Panc1 (cell line): ENCODE data around the gene CD4. TPM values are rescaled to one million over a fixed set of nuclear protein-coding genes. Genes with fewer than 3 reads are reported as not detected.

Source experiments
- ATAC-seq: fragments of 200-7000 bp; cut with Tn5 transposase; 2 replicates; pipeline ENCODE4 v1.9.1; 2020; ENCODE audit warnings: mild to moderate bottlenecking, moderate library complexity
- BruUV-seq: library from RNA; stranded (reverse); fragments of 400-500 nt; replicated peaks from 2 replicates; lab custom pipeline; 2021; lab: Mats Ljungman, UMichigan
- CTCF ChIA-PET: fragments of 300-600 bp; sonication (Branson Sonifier 250); formaldehyde crosslinking; loops from one replicate; lab custom pipeline; 2022; ENCODE audit warnings: antibody characterized with exemption; lab: Charles Lee
- POLR2A ChIA-PET: fragments of 300-600 bp; sonication (Branson Sonifier 250); formaldehyde crosslinking; loops from one replicate; lab custom pipeline; 2022; ENCODE audit warnings: antibody characterized with exemption; lab: Charles Lee
- DNase-seq: peaks from one replicate; pipeline ENCODE4 v3.0.0-alpha.2; 2010; ENCODE audit warnings: low read depth, low spot score
- H3K27ac ChIP-seq: 2 replicates; pipeline ENCODE4 v1.5.1; 2011; ENCODE audit warnings: mild to moderate bottlenecking, low read length, inconsistent platforms
- H3K27me3 ChIP-seq: fragments of 200-500 bp; sonication (Bioruptor generic); 2 replicates; pipeline ENCODE4 v1.6.0; 2014; ENCODE audit warnings: low read length, inconsistent platforms; ENCODE audit not compliant: control insufficient read depth, insufficient read depth
- H3K36me3 ChIP-seq: fragments of 200-500 bp; sonication (Bioruptor generic); 2 replicates; pipeline ENCODE4 v1.5.1; 2014; ENCODE audit warnings: inconsistent platforms, mild to moderate bottlenecking, low read length, moderate library complexity; ENCODE audit not compliant: control insufficient read depth, insufficient read depth
- H3K4me1 ChIP-seq: 2 replicates; pipeline ENCODE4 v1.5.1; 2011; ENCODE audit warnings: inconsistent platforms, mild to moderate bottlenecking, low read length, moderate library complexity; ENCODE audit not compliant: control insufficient read depth, insufficient read depth
- H3K4me3 ChIP-seq, 2 experiments: 2 replicates each; pipeline ENCODE4 v1.5.1; 2011 to 2012; ENCODE audit warnings: low read depth in 2 of 2, low read length in 2 of 2, mild to moderate bottlenecking in 2 of 2, inconsistent platforms in 1 of 2, moderate library complexity in 1 of 2
- H3K9me3 ChIP-seq: fragments of 200-500 bp; sonication (Bioruptor generic); 2 replicates; pipeline ENCODE4 v1.5.1; 2014; ENCODE audit warnings: low read depth, mild to moderate bottlenecking, inconsistent platforms, low read length, moderate library complexity; ENCODE audit not compliant: control insufficient read depth, insufficient read depth
- POLR2AphosphoS5 ChIP-seq: IDR thresholded peaks from 2 replicates; pipeline ENCODE4 v1.6.1; 2012; ENCODE audit warnings: mild to moderate bottlenecking, low read depth, low read length, moderate library complexity
- SIN3A ChIP-seq: IDR thresholded peaks from 2 replicates; pipeline ENCODE4 v1.6.1; 2012; ENCODE audit warnings: low read depth, mild to moderate bottlenecking, low read length, moderate library complexity, borderline replicate concordance; ENCODE audit not compliant: insufficient read depth
- TCF7L2 ChIP-seq: IDR thresholded peaks from 2 replicates; pipeline ENCODE4 v1.6.1; 2011; ENCODE audit warnings: mild to moderate bottlenecking, low read depth, low read length, inconsistent platforms
- in situ Hi-C: cut with HindIII; loops from 2 replicates; pipeline ENCODE4 v1.10.0; 2016; ENCODE audit warnings: low sequenced_read_pairs, low pct_unique_long_range_greater_than_20kb
- intact Hi-C: fragments of 100-400 bp; cut with micrococcal nuclease; formaldehyde crosslinking; loops from one replicate; pipeline ENCODE4 v1.10.0; 2022; ENCODE audit not compliant: unreplicated experiment
- total RNA-seq: library from RNA; stranded (reverse); gene quantifications from one replicate; pipeline ENCODE4 v1.2.1, GENCODE V29; 2021; ENCODE audit not compliant: unreplicated experiment
- TF ChIP-seq, protein P1 (sequence below): fragments of 450-650 bp; IDR thresholded peaks from 2 replicates; pipeline ENCODE4 v1.5.1; 2017; ENCODE audit warnings: mild to moderate bottlenecking
- TF ChIP-seq, protein P2 (sequence below), 2 experiments: IDR thresholded peaks; 2 replicates each; pipeline ENCODE4 v1.6.1; 2011 to 2012; ENCODE audit warnings: low read depth in 2 of 2, control low read depth in 1 of 2, low read length in 1 of 2, mild to moderate bottlenecking in 1 of 2, moderate library complexity in 1 of 2; ENCODE audit not compliant: insufficient read depth in 1 of 2

Gene CD4
- total RNA-seq, 1 experiment from 2014 or later: 0.23 TPM

DNA sequence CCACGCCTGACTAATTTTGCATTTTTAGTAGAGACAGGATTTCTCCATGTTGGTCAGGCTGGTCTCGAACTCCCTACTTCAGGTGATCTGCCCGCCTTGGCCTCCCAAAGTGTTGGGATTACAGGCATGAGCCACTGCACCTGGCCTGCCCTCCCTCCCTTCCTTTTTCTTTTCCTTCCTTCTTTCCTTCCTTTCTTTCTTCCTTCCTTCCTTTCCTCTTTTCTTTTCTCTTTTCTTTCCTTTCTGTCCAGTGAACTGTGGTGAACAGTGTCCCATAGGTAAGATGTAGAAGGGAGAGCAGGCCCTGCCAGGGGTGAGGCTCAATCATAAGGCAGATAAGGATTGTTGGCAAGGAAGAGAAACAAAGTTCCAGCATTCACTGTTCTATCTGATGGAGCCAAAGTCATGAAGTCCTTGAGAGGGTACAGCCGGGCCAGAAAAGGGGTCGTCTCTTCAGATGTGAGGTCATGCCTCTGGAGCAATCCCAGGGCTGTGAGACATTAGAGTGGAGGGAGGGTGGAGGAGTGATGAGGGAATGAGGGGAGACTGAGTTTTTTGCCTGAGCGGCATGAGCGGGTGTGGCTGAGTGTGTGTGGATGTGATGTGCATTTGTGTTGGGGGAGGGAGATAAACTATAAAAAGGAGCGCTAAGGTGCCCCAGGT is 32.2 kb upstream of the CD4 start:
- Histone ChIP-seq H3K9me3 (no peaks in the 10 kb centered on the region), H3K27ac (peak overlapping the region; percentile 18; the same call in 1 of the 2 replicates), H3K36me3 (no peaks in the 10 kb centered on the region; the same call in 1 of the 2 replicates), H3K4me3 (no peak overlapping the region), H3K27me3 (no peaks in the 10 kb centered on the region), H3K4me1 (peaks cover 7% of the 10 kb centered on the region)
- BruUV-seq: no TSS peak
- ChIA-PET CTCF (no interaction called here), POLR2A (no interaction called here)
- ATAC-seq: no peak
- no peak for DNase-seq
- TF ChIP-seq POLR2AphosphoS5 (no peak), TCF7L2 (no peak), SIN3A (no peak)
- TF ChIP-seq, protein P1, sequence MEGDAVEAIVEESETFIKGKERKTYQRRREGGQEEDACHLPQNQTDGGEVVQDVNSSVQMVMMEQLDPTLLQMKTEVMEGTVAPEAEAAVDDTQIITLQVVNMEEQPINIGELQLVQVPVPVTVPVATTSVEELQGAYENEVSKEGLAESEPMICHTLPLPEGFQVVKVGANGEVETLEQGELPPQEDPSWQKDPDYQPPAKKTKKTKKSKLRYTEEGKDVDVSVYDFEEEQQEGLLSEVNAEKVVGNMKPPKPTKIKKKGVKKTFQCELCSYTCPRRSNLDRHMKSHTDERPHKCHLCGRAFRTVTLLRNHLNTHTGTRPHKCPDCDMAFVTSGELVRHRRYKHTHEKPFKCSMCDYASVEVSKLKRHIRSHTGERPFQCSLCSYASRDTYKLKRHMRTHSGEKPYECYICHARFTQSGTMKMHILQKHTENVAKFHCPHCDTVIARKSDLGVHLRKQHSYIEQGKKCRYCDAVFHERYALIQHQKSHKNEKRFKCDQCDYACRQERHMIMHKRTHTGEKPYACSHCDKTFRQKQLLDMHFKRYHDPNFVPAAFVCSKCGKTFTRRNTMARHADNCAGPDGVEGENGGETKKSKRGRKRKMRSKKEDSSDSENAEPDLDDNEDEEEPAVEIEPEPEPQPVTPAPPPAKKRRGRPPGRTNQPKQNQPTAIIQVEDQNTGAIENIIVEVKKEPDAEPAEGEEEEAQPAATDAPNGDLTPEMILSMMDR: no peak
- TF ChIP-seq, protein P2, sequence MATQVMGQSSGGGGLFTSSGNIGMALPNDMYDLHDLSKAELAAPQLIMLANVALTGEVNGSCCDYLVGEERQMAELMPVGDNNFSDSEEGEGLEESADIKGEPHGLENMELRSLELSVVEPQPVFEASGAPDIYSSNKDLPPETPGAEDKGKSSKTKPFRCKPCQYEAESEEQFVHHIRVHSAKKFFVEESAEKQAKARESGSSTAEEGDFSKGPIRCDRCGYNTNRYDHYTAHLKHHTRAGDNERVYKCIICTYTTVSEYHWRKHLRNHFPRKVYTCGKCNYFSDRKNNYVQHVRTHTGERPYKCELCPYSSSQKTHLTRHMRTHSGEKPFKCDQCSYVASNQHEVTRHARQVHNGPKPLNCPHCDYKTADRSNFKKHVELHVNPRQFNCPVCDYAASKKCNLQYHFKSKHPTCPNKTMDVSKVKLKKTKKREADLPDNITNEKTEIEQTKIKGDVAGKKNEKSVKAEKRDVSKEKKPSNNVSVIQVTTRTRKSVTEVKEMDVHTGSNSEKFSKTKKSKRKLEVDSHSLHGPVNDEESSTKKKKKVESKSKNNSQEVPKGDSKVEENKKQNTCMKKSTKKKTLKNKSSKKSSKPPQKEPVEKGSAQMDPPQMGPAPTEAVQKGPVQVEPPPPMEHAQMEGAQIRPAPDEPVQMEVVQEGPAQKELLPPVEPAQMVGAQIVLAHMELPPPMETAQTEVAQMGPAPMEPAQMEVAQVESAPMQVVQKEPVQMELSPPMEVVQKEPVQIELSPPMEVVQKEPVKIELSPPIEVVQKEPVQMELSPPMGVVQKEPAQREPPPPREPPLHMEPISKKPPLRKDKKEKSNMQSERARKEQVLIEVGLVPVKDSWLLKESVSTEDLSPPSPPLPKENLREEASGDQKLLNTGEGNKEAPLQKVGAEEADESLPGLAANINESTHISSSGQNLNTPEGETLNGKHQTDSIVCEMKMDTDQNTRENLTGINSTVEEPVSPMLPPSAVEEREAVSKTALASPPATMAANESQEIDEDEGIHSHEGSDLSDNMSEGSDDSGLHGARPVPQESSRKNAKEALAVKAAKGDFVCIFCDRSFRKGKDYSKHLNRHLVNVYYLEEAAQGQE (IDR thresholded peaks at IDR 0.05; ENCODE audit: insufficient read depth in 1 of 2, low read depth in 2 of 2, low read length in 1 of 2): no peak
- in situ Hi-C loops: no loop called here
- intact Hi-C loops: no loop called here

DNA sequence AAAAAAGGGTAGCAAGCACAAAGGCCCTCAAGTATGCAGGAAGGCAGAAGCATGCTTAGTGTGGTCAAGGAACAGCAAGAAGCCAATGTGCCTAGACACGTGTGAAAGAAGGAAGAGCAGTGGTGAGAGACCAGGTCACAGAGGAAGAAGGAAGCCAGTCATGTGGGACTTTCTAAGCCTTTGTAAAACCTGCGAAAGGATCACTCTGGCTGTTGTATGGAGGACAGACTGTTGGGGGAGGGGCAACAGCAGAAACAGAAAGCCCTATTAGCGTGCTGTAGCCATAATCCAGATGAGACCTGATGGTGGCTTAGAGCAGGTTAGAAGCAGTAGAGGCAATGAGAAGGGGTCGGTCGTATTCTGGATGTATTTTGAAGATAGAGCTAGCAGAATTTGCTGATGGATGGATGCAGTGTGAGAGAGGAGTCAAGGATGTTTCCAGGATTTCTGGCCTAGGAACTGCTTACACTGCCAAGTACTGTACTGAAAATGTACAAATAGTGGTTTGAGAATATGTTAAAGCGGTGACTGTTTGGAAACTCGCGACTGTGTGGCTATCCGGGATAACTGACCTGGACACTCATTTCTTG is 30.7 kb upstream of the CD4 start:
- H3K36me3 ChIP-seq: no peaks in the 10 kb centered on the region
- TF ChIP-seq TCF7L2 (no peak), SIN3A (no peak), POLR2AphosphoS5 (no peak)
- TF ChIP-seq, protein P1: no peak
- TF ChIP-seq, protein P2 (IDR thresholded peaks at IDR 0.05; ENCODE audit: insufficient read depth in 1 of 2, low read depth in 2 of 2, low read length in 1 of 2): no peak
- POLR2A ChIA-PET: no interaction called here
- ATAC-seq: no peak
- no TSS peak for BruUV-seq
- H3K27me3 ChIP-seq: no peaks in the 10 kb centered on the region
- H3K4me3 ChIP-seq: no peak overlapping the region
- intact Hi-C loops (no loop called here), in situ Hi-C loops (no loop called here)
- H3K9me3 ChIP-seq: no peaks in the 10 kb centered on the region
- CTCF ChIA-PET: no interaction called here
- no peak for DNase-seq
- no peak overlapping the region for H3K27ac ChIP-seq
- peaks cover 12% of the 10 kb centered on the region for H3K4me1 ChIP-seq
